ENCODE measurements around the gene SPACA7.
"Not testable (repeated sequence)": the region's sequence is repeated elsewhere in the genome, so short reads cannot be mapped to it uniquely, and the experiment has no call there.

Gene SPACA7

GRCh38 chr13:112370311-112370710, 5.8 kb upstream of the SPACA7 start:
- TF ChIP-seq CTCF (IDR thresholded peaks at IDR 0.05): no peak
- DNase-seq: no peak
- Mint-ChIP-seq H3K27me3 (ENCODE audit: low read depth, poor library complexity) (peaks cover 33% of the 10 kb centered on the region), H3K4me3 (no peak overlapping the region), H3K36me3 (ENCODE audit: low read depth) (no peaks in the 10 kb centered on the region), H3K4me1 (no peaks in the 10 kb centered on the region), H3K27ac (no peak overlapping the region), H3K9me3 (peaks cover 33% of the 10 kb centered on the region)

DNA sequence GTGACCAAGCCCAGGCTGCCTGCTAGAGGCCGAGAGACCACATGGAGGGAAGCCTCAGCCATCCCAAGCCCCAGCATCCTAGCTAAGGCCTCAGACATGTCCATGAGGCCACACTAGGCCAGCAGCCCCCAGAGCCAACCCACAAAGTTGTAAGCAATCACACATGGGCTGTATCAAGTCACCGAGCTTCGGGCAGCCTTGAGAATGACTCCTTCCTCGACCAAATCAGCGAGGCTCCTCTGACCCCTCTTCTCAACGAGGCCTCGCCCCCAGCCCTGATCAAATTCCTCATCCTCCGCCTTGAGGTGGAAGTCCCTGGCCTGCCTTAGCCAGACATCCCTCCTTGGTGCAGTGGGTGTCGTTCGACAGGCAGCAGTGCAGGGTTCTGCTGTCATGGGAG, 1.9 kb upstream of the SPACA7 start:
- Mint-ChIP-seq H3K27ac (no peak overlapping the region), H3K27me3 (ENCODE audit: low read depth, poor library complexity) (peaks cover 24% of the 10 kb centered on the region), H3K4me1 (no peaks in the 10 kb centered on the region), H3K9me3 (peaks cover 37% of the 10 kb centered on the region), H3K36me3 (ENCODE audit: low read depth) (no peaks in the 10 kb centered on the region), H3K4me3 (no peak overlapping the region)
- TF ChIP-seq CTCF (IDR thresholded peaks at IDR 0.05): no peak
- DNase-seq: no peak

DNA sequence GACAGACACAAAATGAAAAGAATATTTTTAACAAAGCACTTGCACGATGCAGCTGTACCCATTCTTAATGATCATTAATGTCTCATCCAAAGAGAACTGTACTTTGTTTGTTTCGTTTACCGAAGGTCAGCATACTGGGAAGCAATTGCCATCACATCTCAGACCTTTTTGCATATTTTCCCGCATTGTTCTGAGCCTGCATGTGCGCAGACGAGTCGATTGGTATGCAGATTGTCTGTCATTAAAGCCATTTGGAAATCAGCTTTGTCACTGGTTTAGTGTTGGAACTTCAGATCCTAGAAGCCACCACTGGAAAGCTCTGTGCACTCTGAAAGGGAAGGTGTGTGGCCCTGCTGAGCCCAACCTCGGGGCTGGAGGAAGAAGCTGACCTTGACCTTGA, 15.6 kb downstream of the SPACA7 start:
- no peaks in the 10 kb centered on the region for H3K4me1 Mint-ChIP-seq
- no peak overlapping the region for H3K4me3 Mint-ChIP-seq
- TF ChIP-seq CTCF (IDR thresholded peaks at IDR 0.05): no peak
- no peak for DNase-seq
- H3K9me3 Mint-ChIP-seq: peaks cover 7% of the 10 kb centered on the region
- no peak overlapping the region for H3K27ac Mint-ChIP-seq
- H3K36me3 Mint-ChIP-seq (ENCODE audit: low read depth): no peaks in the 10 kb centered on the region
- H3K27me3 Mint-ChIP-seq (ENCODE audit: low read depth, poor library complexity): peaks cover 22% of the 10 kb centered on the region

DNA sequence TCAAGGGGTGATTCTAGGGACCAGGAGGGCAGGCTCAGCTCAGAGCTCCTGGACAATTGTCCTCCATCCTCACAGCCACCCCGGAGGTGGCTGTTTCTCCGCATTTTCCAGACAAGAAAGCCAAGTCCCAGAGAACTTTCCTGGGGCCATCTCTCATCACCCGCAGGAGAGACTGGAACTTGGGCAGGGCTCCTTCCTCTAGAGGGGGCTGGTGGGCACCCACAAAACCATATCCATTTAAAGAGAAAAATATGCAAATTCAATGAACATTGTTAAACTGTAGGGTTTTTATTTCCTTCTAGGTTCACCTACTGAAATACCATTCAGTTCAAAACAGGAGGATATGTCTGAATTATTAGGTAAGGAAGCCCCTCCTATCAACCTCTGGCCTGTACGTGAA, 16.6 kb downstream of the SPACA7 start:
- H3K4me1 Mint-ChIP-seq: no peaks in the 10 kb centered on the region
- no peak for DNase-seq
- no peak overlapping the region for H3K27ac Mint-ChIP-seq
- no peak overlapping the region for H3K4me3 Mint-ChIP-seq
- H3K27me3 Mint-ChIP-seq (ENCODE audit: low read depth, poor library complexity): peaks cover 27% of the 10 kb centered on the region
- H3K9me3 Mint-ChIP-seq: peaks cover 4% of the 10 kb centered on the region
- TF ChIP-seq CTCF (IDR thresholded peaks at IDR 0.05): no peak
- H3K36me3 Mint-ChIP-seq (ENCODE audit: low read depth): no peaks in the 10 kb centered on the region

DNA sequence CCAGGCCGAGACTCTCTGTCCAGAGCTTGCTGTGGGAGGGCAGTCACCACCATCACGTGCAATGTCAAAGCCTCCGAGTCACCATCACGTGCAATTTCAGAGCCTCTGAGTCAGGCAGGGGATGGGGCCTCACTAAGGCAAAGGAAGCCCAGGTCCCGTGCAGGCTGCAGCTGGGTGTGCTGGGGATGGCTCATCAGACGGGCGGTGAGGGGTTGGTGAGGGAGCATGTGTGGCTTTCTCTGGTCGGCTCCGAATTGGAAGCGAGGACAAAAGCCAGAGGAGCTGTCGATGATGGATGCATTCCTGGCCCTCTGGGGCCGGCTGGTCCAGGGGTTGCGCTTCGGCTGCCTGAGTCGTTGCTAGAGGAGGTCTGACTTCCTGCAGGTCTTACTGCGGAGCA, 18.9 kb downstream of the SPACA7 start:
- H3K27me3 Mint-ChIP-seq (ENCODE audit: low read depth, poor library complexity): peaks cover 27% of the 10 kb centered on the region
- not testable (repeated sequence) for H3K9me3 Mint-ChIP-seq; H3K27ac Mint-ChIP-seq; H3K4me3 Mint-ChIP-seq; H3K4me1 Mint-ChIP-seq; H3K36me3 Mint-ChIP-seq (ENCODE audit: low read depth); DNase-seq

- H3K27me3 Mint-ChIP-seq (ENCODE audit: low read depth, poor library complexity): peaks cover 25% of the 10 kb centered on the region
- H3K4me3 Mint-ChIP-seq; H3K4me1 Mint-ChIP-seq; DNase-seq; H3K9me3 Mint-ChIP-seq; H3K27ac Mint-ChIP-seq; H3K36me3 Mint-ChIP-seq (ENCODE audit: low read depth): not testable (repeated sequence)
Measured at GRCh38 chr13:112395941-112396340, 19.8 kb downstream of the SPACA7 start.

- Mint-ChIP-seq H3K4me3 (no peak overlapping the region), H3K36me3 (ENCODE audit: low read depth) (no peaks in the 10 kb centered on the region), H3K27me3 (ENCODE audit: low read depth, poor library complexity) (peaks cover 25% of the 10 kb centered on the region), H3K4me1 (no peaks in the 10 kb centered on the region), H3K9me3 (no peaks in the 10 kb centered on the region), H3K27ac (no peak overlapping the region)
- no peak for TF ChIP-seq CTCF (IDR thresholded peaks at IDR 0.05)
- DNase-seq: no peak
Measured at GRCh38 chr13:112397108-112397507, 21.0 kb downstream of the SPACA7 start.

DNA sequence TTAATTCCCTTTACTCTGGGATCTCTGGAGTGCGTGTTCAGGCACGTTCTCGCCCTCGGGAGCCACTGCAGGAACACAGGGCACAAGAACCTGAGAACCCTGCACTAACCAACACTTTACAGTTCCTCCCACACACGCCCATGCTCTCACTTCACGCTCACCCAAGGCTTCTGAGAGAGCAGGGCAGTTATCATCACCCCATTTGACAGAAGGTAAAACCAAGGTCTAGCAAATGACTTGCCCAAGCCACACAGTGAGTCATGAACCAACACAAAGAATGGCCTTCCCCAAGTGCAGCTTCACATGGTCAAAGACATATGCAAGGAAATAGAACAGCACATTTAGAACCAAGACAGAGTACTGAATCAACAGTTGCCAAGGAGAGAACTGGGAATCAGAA, 22.2 kb downstream of the SPACA7 start:
- not testable (repeated sequence) for H3K4me1 Mint-ChIP-seq, DNase-seq, H3K27ac Mint-ChIP-seq

GRCh38 chr13:112409828-112410227, 33.7 kb downstream of the SPACA7 start:
- peaks cover 53% of the 10 kb centered on the region for H3K9me3 Mint-ChIP-seq
- H3K4me3 Mint-ChIP-seq: not testable (repeated sequence)

More for the DNA sequence above, 22.2 kb downstream of the SPACA7 start:
- not testable (repeated sequence) for H3K36me3 Mint-ChIP-seq (ENCODE audit: low read depth); H3K9me3 Mint-ChIP-seq; H3K4me3 Mint-ChIP-seq
- H3K27me3 Mint-ChIP-seq (ENCODE audit: low read depth, poor library complexity): peaks cover 29% of the 10 kb centered on the region

More at GRCh38 chr13:112409828-112410227, 33.7 kb downstream of the SPACA7 start:
- not testable (repeated sequence) for H3K27ac Mint-ChIP-seq; H3K36me3 Mint-ChIP-seq (ENCODE audit: low read depth); H3K4me1 Mint-ChIP-seq; DNase-seq
- H3K27me3 Mint-ChIP-seq (ENCODE audit: low read depth, poor library complexity): peaks cover 16% of the 10 kb centered on the region
